AG09319 (cell line): ENCODE data around the gene UVSSA.

Source experiments
- DNase-seq: peaks from one replicate; pipeline ENCODE4 v3.0.0-alpha.2; 2010; ENCODE audit warnings: low read depth; ENCODE audit errors: extremely low read depth
- CTCF ChIP-seq: IDR thresholded peaks from 2 replicates; pipeline ENCODE4 v1.5.1; 2011; ENCODE audit warnings: low read depth, mild to moderate bottlenecking, inconsistent platforms, low read length, moderate library complexity

Gene UVSSA

GRCh38 chr4:1406394-1406980, 59.5 kb downstream of the UVSSA start, which contains the start of gene NKX1-1:
TSS of gene NKX1-1 (minus strand) at chr4:1406442. CDS start at chr4:1406442, 0 bp downstream.
- TF ChIP-seq CTCF = no peak
- no peak for DNase-seq

- DNase-seq = no peak
- TF ChIP-seq CTCF = no peak
Measured at GRCh38 chr4:1406981-1407656, 60.1 kb downstream of the UVSSA start.

- no peak for DNase-seq
Measured at GRCh38 chr4:1407657-1408333, 60.8 kb downstream of the UVSSA start.

GRCh38 chr4:1408418-1408817, 61.4 kb downstream of the UVSSA start:
- no peak for TF ChIP-seq CTCF
- DNase-seq = no peak

More at GRCh38 chr4:1407657-1408333, 60.8 kb downstream of the UVSSA start:
- no peak for TF ChIP-seq CTCF

GRCh38 chr4:1409079-1409478, 62.1 kb downstream of the UVSSA start:
- TF ChIP-seq CTCF = no peak
- no peak for DNase-seq

GRCh38 chr4:1409491-1410425, 62.8 kb downstream of the UVSSA start:
- no peak for DNase-seq
- no peak for TF ChIP-seq CTCF
